Measurements from ENCODE around the gene CCDC112.

DNA sequence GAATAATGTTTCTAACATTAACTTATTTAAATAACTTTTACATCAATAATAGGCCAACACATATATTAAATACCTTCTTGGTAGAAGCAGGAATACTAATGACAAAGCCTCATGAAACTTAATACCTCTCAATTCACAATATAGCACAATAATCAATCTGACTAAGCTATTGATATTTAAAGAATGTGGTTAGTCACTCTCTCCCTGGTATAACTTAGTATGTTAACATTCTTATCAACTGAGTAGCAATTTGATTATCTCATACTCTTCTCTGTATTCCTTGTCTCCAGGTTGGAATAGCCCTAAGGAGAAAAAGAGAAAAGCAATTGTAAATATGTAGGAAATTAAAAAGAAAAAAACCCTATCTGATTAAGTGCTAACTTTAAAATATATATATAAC is 28.8 kb downstream of the CCDC112 start:
- TF ChIP-seq CTCF (conservative IDR thresholded peaks at IDR 0.05; ENCODE audit: low read length) (no peak), EZH2phosphoT487 (IDR thresholded peaks at IDR 0.05; ENCODE audit: borderline replicate concordance, low read depth, low read length) (no peak)
